ENCODE data around the gene DAP3. TPM values are rescaled to one million over a fixed set of nuclear protein-coding genes. Genes with fewer than 3 reads are reported as not detected.
"Not testable (repeated sequence)": the region's sequence is repeated elsewhere in the genome, so short reads cannot be mapped to it uniquely, and the experiment has no call there.

The DAP3 gene
- 136 and 142 TPM in 2 replicates for total RNA-seq

DNA sequence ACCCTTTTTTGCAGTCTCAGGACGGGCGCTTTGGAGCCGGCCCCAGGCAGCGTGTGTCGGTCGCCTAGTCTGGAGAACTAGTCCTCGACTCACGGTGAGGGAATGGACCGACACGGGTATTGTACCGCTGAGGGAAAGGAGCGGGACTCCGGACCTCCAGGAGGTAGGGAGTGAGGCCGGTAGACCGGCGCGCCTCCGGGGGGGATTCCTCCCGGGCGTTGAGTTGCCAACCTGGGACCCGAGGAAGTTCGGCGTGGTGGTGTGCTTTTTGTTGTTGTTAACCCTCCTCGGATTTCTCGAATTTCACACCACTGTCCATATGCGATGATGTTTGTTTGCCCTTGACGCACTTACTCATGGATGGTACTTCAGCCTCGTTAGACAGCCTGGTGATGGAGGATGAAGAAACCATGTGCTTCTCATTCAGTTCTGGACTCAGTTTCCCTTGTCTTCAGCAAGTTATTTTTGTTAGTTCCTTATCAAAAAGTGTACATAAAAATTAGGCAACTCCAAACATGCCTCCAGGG is at the start of gene DAP3:
TSS of gene DAP3 (plus strand) at position 11 of the 527 bp plus-strand sequence. CDS start 20,689 bp downstream, outside the sequence.
- not testable (repeated sequence) for DNase-seq (ENCODE audit: extremely low read depth, low read depth, low spot score)

GRCh38 chr1:155640367-155640766 is 48.5 kb upstream of the DAP3 start:
- DNase-seq (ENCODE audit: extremely low read depth, low read depth, low spot score) = no peak

GRCh38 chr1:155642559-155643180 is 46.2 kb upstream of the DAP3 start:
- DNase-seq (ENCODE audit: extremely low read depth, low read depth, low spot score) = not testable (repeated sequence)

DNA sequence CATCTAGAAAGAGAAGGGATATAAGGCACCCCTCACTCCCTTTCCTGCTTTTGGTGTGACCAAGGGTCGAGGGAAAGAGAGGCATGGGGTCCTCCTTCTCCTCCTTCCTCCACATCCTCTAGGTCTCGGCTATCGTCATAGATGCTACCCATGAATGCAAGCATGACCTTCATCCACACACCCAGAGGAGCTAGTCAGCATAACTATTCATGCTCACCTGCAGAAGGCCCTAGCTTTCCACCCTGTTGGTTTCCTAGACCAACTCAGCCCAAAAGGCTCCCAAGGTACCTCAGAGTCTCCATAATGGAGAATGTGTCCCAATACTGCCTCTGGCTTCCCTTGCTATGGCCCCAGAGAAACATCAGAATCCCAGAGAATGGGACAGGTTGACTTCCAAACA is 45.7 kb upstream of the DAP3 start:
- no peak for DNase-seq (ENCODE audit: extremely low read depth, low read depth, low spot score)

- DNase-seq (ENCODE audit: extremely low read depth, low read depth, low spot score) = no peak
Observed at GRCh38 chr1:155645034-155645598, 43.8 kb upstream of the DAP3 start.

DNA sequence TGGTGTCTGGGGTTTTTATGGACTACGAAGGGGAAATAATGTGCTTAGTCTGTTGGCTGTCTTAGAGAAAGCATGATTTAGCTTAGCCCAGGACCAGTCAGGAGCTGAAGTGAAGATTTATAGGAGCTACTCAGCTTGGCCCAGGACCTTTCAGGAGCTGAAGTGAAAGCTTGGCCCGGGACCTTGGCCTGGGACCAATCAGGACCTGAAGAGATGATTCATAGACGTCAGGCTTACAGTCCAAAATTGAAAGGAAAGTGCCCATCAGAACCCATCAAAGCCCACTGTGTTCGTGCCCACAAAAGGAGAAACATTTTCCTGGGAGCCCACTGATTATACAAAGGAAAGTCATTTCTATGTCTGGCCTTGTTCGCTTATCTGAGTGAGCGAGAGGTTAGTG is 43.2 kb upstream of the DAP3 start:
- DNase-seq (ENCODE audit: extremely low read depth, low read depth, low spot score) = no peak

DNA sequence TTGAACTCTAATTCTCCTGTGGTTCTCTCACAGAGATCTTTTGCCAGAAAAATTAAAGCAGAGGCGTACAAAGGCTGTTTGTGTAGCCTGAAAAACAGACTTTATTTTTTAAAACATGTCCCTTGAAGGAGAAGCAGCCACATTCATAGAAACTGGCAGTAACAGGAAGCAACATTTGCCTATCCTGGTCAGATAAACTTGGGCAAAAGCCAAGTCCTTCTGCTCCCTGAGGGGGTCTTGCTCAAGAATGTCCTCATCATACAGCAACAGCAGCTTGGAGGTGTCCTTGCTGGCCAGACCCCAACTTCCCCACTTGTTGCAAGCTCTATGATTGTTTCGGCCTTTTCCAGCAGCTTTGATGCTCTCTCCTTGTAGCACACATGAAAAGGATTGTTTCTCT is 42.6 kb upstream of the DAP3 start:
- DNase-seq (ENCODE audit: extremely low read depth, low read depth, low spot score) = no peak

- peak; percentile 55 for DNase-seq (ENCODE audit: extremely low read depth, low read depth, low spot score)
Observed at GRCh38 chr1:155648207-155649147, 40.4 kb upstream of the DAP3 start.

DNA sequence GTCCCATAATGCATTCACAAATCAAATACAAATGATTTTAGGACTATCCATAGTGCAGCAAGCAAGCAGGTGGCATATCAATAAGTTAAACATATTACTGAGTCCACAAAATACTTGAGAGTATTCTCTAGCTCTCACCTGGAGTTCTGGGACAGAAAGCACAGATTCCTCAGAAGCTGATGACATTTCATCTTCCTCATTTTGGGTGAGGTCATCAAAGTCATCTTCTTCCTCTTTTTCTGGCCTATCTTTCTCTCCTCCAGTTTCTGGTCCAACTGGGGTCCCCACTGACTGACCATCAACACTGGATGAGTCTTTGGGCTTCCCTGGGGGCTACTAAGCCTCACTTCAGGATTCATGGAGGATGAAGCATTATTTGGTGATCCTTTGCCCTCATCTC is 39.2 kb upstream of the DAP3 start:
- DNase-seq (ENCODE audit: extremely low read depth, low read depth, low spot score) = no peak

DNA sequence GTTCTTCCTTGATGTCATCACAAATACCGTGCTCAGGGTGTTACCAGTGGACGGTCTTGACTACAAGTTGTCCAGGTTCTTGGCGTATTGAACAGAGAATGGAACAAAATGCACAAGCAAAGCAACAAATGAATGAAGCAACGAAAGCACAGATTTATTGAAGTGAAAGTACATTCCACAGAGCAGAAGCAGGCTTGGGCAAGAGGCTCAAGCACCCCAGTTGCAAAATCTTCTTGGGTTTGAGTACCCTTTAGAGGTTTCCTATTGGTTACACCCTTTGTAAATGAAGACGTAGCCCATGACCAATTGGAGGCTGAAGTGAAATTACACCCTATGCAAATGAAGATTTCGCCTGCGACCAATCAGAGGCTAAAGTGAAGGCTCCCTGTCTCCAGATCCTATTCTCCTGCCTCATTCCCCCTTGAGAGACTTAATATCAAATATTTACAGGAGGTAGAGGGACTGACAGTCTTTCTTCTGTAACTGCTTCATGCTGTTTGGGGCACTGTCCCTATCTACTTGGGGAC is 38.6 kb upstream of the DAP3 start:
- no peak for DNase-seq (ENCODE audit: extremely low read depth, low read depth, low spot score)

DNA sequence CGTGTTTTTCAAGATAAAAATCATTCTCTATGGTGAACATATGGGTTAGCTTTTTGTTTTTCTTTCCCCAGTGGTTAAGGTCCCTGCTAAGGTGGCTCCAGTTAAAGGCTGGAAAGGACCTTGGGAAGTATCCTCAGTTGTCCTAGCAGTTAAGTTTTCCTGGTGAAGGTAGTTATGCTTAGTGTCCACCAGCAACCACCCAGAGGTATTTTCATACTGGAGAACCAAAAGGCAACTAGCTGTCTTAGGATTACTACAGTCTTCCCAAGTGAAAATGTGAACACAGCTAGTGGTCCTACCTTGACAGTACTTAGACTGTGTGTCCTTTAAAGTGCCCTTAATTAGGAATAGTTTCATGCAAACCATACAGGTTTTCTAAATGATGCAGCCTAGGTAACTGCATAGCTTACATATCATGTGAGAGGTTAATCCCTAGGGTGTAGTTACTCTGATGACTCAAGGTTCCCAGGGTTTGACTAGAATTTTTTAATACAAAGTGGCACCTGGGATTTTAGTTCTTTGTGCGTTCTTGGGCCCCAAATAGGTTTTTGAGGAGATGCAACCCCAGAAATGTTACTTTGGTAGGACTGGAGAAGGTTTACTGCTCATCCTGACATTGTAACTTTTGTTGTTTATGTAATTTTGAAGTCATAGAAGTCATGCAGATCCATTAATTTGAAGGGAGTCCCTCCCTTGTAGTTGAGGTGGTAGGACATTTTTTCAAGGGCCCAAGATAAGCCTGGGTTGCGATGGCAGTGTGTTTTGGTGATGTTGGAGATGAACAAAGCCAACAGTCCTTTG is 36.8 kb upstream of the DAP3 start:
- no peak for DNase-seq (ENCODE audit: extremely low read depth, low read depth, low spot score)

GRCh38 chr1:155652951-155653350 is 35.9 kb upstream of the DAP3 start:
- no peak for DNase-seq (ENCODE audit: extremely low read depth, low read depth, low spot score)

DNA sequence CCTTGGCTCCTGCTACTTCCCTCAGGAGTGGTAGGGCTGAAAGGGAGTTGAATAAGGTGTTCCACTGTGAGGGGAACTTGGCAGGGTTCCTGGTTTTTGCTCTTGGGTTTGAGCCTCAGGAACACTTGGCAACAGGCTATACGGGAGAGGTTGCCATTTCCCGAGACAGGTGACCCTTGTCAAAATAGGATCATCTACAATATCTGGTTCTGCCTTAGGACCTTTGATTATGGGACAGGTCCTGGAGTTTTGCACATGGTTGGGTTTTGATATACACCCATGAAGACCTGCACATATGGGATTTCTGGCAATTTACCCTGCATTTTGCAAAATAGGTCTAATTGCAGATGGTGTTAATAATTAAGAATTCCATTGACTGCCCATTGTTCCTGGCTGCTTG is 31.4 kb upstream of the DAP3 start:
- DNase-seq (ENCODE audit: extremely low read depth, low read depth, low spot score) = no peak

DNA sequence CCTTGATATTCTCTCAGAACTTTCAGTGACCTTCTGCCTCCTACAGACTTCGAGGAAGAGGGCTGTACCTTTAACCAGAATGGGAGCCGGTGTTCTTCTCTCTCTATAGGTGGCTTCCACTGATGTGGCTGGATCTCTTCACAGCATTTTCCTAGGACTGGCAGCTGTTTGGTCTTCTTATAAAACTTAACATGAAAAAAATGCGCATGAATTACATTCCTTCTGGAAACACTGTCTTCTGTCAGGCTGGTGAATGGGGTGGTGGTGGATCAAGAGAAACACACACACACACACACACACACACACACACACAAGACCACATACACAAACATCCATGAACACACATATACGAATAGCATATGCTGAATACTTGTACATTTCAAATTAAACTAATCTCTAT is 27.7 kb upstream of the DAP3 start:
- DNase-seq (ENCODE audit: extremely low read depth, low read depth, low spot score) = not testable (repeated sequence)

- DNase-seq (ENCODE audit: extremely low read depth, low read depth, low spot score) = no peak
Observed at GRCh38 chr1:155669233-155670162, 19.4 kb upstream of the DAP3 start.

DNA sequence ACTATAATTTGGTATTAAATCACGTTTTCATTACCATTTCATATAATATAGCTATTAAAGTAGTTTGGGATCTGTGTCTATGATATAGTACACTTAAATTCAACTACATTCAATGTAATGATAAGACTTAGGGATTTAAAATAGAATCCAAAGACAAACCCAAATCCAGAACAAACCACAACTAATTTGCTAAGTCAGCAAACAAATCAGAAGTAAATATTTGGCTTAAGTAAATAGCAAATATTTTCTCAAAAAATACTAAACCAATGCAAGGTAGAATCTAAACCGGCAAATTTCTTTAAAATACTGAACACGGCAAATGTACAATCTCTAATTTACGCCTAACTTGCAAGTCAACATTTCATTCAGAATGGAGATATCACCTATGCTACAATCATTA is 17.1 kb upstream of the DAP3 start:
- no peak for DNase-seq (ENCODE audit: extremely low read depth, low read depth, low spot score)

GRCh38 chr1:155673003-155673402 is 15.9 kb upstream of the DAP3 start:
- no peak for DNase-seq (ENCODE audit: extremely low read depth, low read depth, low spot score)

GRCh38 chr1:155678027-155678426 is 10.9 kb upstream of the DAP3 start:
- DNase-seq (ENCODE audit: extremely low read depth, low read depth, low spot score) = no peak

DNA sequence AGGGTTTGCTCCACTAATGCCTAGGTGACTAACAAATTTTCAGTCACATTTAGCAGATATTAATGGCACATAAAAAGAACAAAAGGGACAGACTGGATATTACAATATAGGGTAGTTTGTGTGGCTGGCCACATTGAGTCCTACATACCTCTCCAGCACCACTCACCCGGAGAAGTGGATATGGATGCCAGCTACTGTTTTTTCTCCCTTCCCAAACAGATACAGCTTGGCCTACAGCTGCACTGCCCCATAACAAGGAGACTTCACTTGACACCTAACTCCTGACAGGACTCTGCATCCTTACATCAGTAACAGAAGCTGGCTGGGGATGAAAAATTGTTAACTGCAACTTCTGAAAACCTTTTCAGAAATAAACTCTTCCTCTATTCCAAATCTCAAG is 9.9 kb upstream of the DAP3 start:
- DNase-seq (ENCODE audit: extremely low read depth, low read depth, low spot score) = not testable (repeated sequence)
